Measurements from ENCODE around the gene HDAC7.

DNA sequence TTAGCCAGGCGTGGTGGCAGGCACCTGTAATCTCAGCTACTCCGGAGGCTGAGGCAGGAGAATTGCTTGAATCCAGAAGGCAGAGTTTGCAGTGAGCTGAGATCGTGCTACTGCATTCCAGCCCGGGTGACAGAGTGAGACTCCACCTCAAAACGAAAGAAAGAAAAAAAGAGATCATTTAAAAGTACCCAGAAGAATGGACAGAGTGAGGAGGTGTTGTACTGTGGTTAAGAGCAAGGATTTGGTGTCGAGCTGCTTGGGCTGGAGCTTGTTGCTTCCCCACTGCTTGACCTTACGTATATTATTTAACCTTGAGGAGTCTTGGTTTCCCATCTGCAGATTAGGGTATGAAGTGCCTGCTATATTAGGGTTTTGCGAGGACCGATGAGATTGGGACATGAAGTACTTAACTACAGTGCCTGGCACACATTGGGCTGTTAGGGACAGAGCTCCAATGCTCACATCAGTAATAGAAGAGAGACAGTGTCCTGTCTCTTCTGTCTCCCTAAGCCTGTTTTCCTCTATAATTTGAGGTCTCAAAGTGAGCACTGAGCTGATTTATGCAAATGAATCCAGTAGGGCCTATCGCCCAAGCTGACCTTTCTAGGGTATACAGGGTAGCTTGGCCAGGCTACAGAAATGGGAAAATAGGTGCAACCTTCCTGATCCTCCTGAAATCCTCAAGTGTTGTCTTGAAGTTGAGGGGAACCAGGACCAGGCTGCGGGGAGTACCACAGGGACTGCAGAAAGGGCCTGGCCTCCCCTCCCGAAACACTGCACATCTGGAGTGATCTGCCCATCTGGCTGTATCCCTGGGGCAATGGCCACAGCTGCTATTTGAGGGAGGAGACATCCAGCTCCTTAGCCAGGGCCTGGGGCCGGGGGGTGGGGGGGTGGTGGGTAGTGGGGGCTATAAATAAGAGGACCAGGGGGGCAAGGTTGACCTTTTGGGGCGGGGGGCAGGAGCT, 8.6 kb upstream of the HDAC7 start:
- TF ChIP-seq CTCF (IDR thresholded peaks at IDR 0.05; ENCODE audit: insufficient read depth, low read depth, low read length) (no peak), EZH2 (IDR thresholded peaks at IDR 0.05; ENCODE audit: insufficient read depth, low read length) (no peak)

All from astrocyte (in vitro differentiated cells and primary cell).